ENCODE results near the gene LCN2. TPM values are rescaled to one million over a fixed set of nuclear protein-coding genes. Genes with fewer than 3 reads are reported as not detected.

Gene LCN2
- total RNA-seq, 3 donors from 2014 or later = 16.8 to 456 (median 20.5) TPM

GRCh38 chr9:128185979-128186965, 37.0 kb downstream of the LCN2 start:
- peaks cover 9% of the 10 kb centered on the region for H3K4me1 ChIP-seq (ENCODE audit: low read depth)

GRCh38 chr9:128187361-128187760, 38.1 kb downstream of the LCN2 start:
- TF ChIP-seq CTCF (IDR thresholded peaks at IDR 0.05) = no peak
- intact Hi-C loops (cut with DNase I, micrococcal nuclease) = no loop called here
- ATAC-seq (no peak), DNase-seq (no peak)
- no peaks in the 10 kb centered on the region for H3K36me3 ChIP-seq (ENCODE audit: low read depth)
- no peaks in the 10 kb centered on the region for H3K9me3 ChIP-seq
- H3K4me1 ChIP-seq (ENCODE audit: low read depth) = peaks cover 9% of the 10 kb centered on the region
- H3K4me3 ChIP-seq = no peak overlapping the region

More at GRCh38 chr9:128185979-128186965, 37.0 kb downstream of the LCN2 start:
- no peaks in the 10 kb centered on the region for H3K36me3 ChIP-seq (ENCODE audit: low read depth)
- H3K9me3 ChIP-seq = no peaks in the 10 kb centered on the region
- TF ChIP-seq CTCF (IDR thresholded peaks at IDR 0.05) = no peak
- intact Hi-C loops (cut with DNase I, micrococcal nuclease) = no loop called here
- ATAC-seq (no peak), DNase-seq (no peak)
- H3K4me3 ChIP-seq = no peak overlapping the region

GRCh38 chr9:128188209-128188608, 39.0 kb downstream of the LCN2 start:
- no peaks in the 10 kb centered on the region for H3K9me3 ChIP-seq
- no peak for TF ChIP-seq CTCF (IDR thresholded peaks at IDR 0.05)
- intact Hi-C loops (cut with DNase I, micrococcal nuclease) = no loop called here
- no peak overlapping the region for H3K4me3 ChIP-seq
- ATAC-seq (no peak), DNase-seq (no peak)
- H3K36me3 ChIP-seq (ENCODE audit: low read depth) = no peaks in the 10 kb centered on the region
- H3K4me1 ChIP-seq (ENCODE audit: low read depth) = peaks cover 14% of the 10 kb centered on the region

GRCh38 chr9:128190013-128190412, 40.8 kb downstream of the LCN2 start:
- no peak for TF ChIP-seq CTCF (IDR thresholded peaks at IDR 0.05)
- Histone ChIP-seq H3K36me3 (ENCODE audit: low read depth) (no peaks in the 10 kb centered on the region), H3K4me1 (ENCODE audit: low read depth) (peaks cover 14% of the 10 kb centered on the region), H3K9me3 (no peaks in the 10 kb centered on the region), H3K4me3 (no peak overlapping the region)
- intact Hi-C loops (cut with DNase I, micrococcal nuclease) = no loop called here
- no peak for DNase-seq
- ATAC-seq = no peak

GRCh38 chr9:128190516-128191405, 41.5 kb downstream of the LCN2 start:
- Histone ChIP-seq H3K4me1 (ENCODE audit: low read depth) (peaks cover 14% of the 10 kb centered on the region), H3K4me3 (peak overlapping the region; percentile 75), H3K36me3 (ENCODE audit: low read depth) (no peaks in the 10 kb centered on the region), H3K9me3 (no peaks in the 10 kb centered on the region)
- ATAC-seq = peak; percentile 5
- intact Hi-C loops (cut with DNase I, micrococcal nuclease) = no loop called here
- DNase-seq = peak in 2 of 3 donors; percentile 44 to 46
- TF ChIP-seq CTCF (IDR thresholded peaks at IDR 0.05) = no peak
